RWPE2 (cell line): ENCODE measurements around the gene ENO2.

ENCODE experiments used
- ATAC-seq: fragments of 200-7000 bp; cut with Tn5 transposase; 3 replicates; pipeline ENCODE4 v1.9.1; 2021; ENCODE audit warnings: low read depth
- DNase-seq: peaks from one replicate; pipeline ENCODE4 v3.0.0-alpha.2; 2020; ENCODE audit warnings: low spot score
- H3K27ac ChIP-seq: fragments of 450-650 bp; 2 replicates; pipeline ENCODE4 v1.5.1; 2017; ENCODE audit warnings: mild to moderate bottlenecking; ENCODE audit not compliant: poor library complexity, severe bottlenecking
- H3K27me3 ChIP-seq: fragments of 250-450 bp; sonication (Bioruptor Pico); 2 replicates; pipeline ENCODE4 v1.5.1; 2021; ENCODE audit warnings: mild to moderate bottlenecking, moderate library complexity; ENCODE audit not compliant: insufficient read depth, poor library complexity, severe bottlenecking
- H3K36me3 ChIP-seq: fragments of 250-450 bp; sonication (Bioruptor Pico); 2 replicates; pipeline ENCODE4 v1.5.1; 2020; ENCODE audit warnings: low read depth, mild to moderate bottlenecking, moderate library complexity
- H3K4me1 ChIP-seq: fragments of 250-450 bp; sonication (Bioruptor Pico); 2 replicates; pipeline ENCODE4 v1.5.1; 2021; ENCODE audit warnings: mild to moderate bottlenecking, moderate library complexity; ENCODE audit not compliant: insufficient read depth, poor library complexity, severe bottlenecking
- H3K4me3 ChIP-seq: fragments of 250-450 bp; sonication (Bioruptor Pico); 2 replicates; pipeline ENCODE4 v1.5.1; 2021; ENCODE audit warnings: mild to moderate bottlenecking, moderate library complexity; ENCODE audit not compliant: severe bottlenecking
- H3K9me3 ChIP-seq: fragments of 250-450 bp; sonication (Bioruptor Pico); 2 replicates; pipeline ENCODE4 v1.5.1; 2021; ENCODE audit warnings: mild to moderate bottlenecking, moderate library complexity; ENCODE audit not compliant: severe bottlenecking
- CTCF ChIP-seq: fragments of 450-650 bp; IDR thresholded peaks from one replicate; pipeline ENCODE4 v1.5.1; 2017; ENCODE audit warnings: mild to moderate bottlenecking, moderate library complexity; ENCODE audit not compliant: poor library complexity, severe bottlenecking

The ENO2 gene

DNA sequence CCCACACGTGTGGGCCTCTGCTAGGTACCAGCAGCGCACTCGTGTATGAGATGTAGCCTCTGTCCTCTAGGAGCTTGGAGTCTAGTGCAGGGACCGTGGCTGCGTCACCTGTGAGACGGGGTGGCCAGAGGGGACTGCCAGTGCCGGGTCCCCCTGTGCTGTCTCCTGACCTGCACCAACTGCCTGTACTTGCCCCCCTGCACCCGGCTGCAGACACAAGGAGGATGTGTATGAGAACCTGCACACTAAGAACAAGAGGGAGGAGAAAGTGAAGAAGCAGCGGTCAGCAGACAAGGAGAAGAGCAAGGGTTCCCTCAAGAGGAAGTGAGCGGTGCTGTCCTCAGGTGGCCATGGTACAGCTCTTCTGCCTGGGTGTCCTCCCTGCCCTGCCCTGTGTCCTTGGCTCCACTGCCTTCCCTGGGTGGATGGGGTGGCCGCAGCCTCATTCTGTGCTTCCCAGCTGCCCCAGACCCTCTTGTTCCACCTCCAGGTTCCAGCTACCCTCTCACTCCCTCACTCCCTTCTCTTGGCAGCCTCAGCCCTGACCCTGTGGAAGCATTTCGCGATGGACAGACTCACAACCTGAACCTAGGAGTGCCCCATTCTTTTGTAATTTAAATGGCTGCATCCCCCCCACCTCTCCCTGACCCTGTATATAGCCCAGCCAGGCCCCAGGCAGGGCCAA is 46.4 kb downstream of the ENO2 start:
- no peak overlapping the region for H3K4me3 ChIP-seq
- no peaks in the 10 kb centered on the region for H3K27me3 ChIP-seq
- H3K4me1 ChIP-seq = peaks cover 23% of the 10 kb centered on the region
- DNase-seq (no peak), ATAC-seq (no peak)
- peaks cover 20% of the 10 kb centered on the region for H3K36me3 ChIP-seq
- H3K27ac ChIP-seq = peak overlapping the region; percentile 87
- H3K9me3 ChIP-seq = no peaks in the 10 kb centered on the region
- TF ChIP-seq CTCF = no peak

DNA sequence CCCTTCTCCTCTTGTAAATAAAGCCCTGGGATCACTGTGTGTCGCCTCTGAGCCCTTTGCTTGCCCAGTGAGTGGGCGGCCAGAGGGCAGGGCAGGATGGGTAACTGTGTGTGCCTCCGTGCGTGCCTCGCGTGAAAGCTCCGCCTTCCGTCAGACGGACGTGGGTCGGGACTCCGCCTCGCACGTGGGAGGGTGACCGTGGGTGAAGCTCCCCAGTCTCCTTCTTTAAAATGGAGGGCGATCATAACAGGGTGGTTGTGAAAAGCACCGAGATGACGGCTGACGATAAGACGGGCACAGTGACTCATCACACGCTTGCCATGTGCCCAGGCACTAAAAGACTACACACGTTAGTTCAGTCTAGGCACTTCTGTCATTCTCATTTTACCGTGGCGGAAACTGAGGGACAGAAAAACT is 46.9 kb downstream of the ENO2 start:
- H3K4me1 ChIP-seq = peaks cover 23% of the 10 kb centered on the region
- H3K4me3 ChIP-seq = peak overlapping the region; percentile 95
- no peaks in the 10 kb centered on the region for H3K27me3 ChIP-seq
- no peaks in the 10 kb centered on the region for H3K9me3 ChIP-seq
- ATAC-seq (no peak), DNase-seq (peak; percentile 65)
- peak overlapping the region; percentile 87 for H3K27ac ChIP-seq
- no peak for TF ChIP-seq CTCF
- H3K36me3 ChIP-seq = peaks cover 26% of the 10 kb centered on the region

DNA sequence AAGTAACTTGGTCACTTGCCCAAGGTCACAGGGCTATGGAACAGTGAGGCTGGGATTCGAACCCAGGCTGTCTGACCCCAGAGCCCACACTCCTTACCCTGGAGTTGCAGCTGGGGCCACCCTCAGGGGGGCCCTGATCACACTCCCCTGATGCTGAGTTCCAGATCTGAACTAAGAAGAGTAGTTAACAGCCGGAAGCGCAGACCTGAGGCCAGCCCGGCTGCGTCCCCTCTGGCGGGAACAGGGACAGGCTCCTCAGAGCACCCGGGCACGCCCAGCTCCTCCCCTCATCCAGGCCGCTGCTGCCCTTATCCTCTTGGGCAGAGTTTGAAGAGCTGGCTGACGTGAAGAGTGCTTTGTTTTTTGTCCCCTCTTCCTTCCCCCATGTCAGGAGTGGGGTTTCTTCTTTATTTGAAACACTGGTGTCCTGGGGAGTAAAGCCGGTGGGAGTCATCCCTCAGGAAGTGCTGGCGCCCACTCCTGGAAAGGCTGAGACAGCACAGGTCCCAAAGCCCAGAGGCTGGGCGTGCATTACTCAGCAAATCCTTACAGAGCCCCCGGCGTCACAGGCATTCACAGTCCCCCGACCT is 47.4 kb downstream of the ENO2 start:
- Histone ChIP-seq H3K9me3 (no peaks in the 10 kb centered on the region), H3K36me3 (peaks cover 31% of the 10 kb centered on the region), H3K4me1 (peaks cover 23% of the 10 kb centered on the region), H3K4me3 (peak overlapping the region; percentile 95), H3K27me3 (no peaks in the 10 kb centered on the region), H3K27ac (peak overlapping the region; percentile 87)
- ATAC-seq = peak; percentile 27
- DNase-seq = peak; percentile 78
- TF ChIP-seq CTCF = peak; percentile 80

GRCh38 chr12:6962285-6963015 is 48.1 kb downstream of the ENO2 start:
- Histone ChIP-seq H3K36me3 (peaks cover 37% of the 10 kb centered on the region), H3K4me1 (peaks cover 23% of the 10 kb centered on the region), H3K27me3 (no peaks in the 10 kb centered on the region), H3K27ac (peak overlapping the region; percentile 87), H3K9me3 (no peaks in the 10 kb centered on the region), H3K4me3 (peak overlapping the region; percentile 95)
- DNase-seq (peak; percentile 67), ATAC-seq (peak; percentile 6; the same call in 2 of the 3 replicates)
- TF ChIP-seq CTCF = peak; percentile 41
